ENCODE data around the gene CAPN11. TPM values are rescaled to one million over a fixed set of nuclear protein-coding genes. Genes with fewer than 3 reads are reported as not detected.

CAPN11 gene
- total and polyA plus RNA-seq, 10 of the 15 experiments (the other 5 are each of a cell fraction or from before 2014, with no cell fraction given): 0.05 to 0.44 (median 0.31) TPM

- H3K27ac ChIP-seq (ENCODE audit: control insufficient read depth, insufficient read depth): no peak overlapping the region
- ChIA-PET POLR2A (no interaction called here), SMC1A (ENCODE audit: uncharacterized antibody, unreplicated experiment) (interaction anchor here (1.1 to 2.0 kb wide), 3 partner anchors 49 to 60 kb away, joined by 3 to 17 read pairs (median 5); no protein-coding TSS in a partner anchor), RAD21 (ENCODE audit: unreplicated experiment) (interaction anchor here (1.2 kb wide), 1 partner anchor 54 kb away, joined by 3 read pairs; no protein-coding TSS in a partner anchor), CTCF (interaction anchor here (0.9 to 9.3 kb wide), 7 partner anchors 41 to 86 kb away, joined by 3 to 85 read pairs (median 3); no protein-coding TSS in a partner anchor)
- no peaks in the 10 kb centered on the region for H4K20me1 ChIP-seq (ENCODE audit: control insufficient read depth, insufficient read depth)
- in situ Hi-C loops (cut with MboI) (loop anchor here (10.0 kb wide), 1 partner anchor 47 kb away; no protein-coding TSS in a partner anchor), intact Hi-C loops (cut with micrococcal nuclease; ENCODE audit: unreplicated experiment) (loop anchor here (5.0 kb wide), 1 partner anchor 185 kb away; no protein-coding TSS in a partner anchor)
- FAIRE-seq (no peak), DNase-seq (ENCODE audit: low read depth, low spot score) (no peak), ATAC-seq (no peak; the same call in 1 of the 3 replicates)
- H3K4me2 ChIP-seq (ENCODE audit: control insufficient read depth, insufficient read depth): no peak overlapping the region
- 32% methylated on average over 8 of the region's 8 CpGs for WGBS (ENCODE audit: insufficient coverage, insufficient replicate concordance, low lambda C conversion rate, missing lambda C conversion rate)
- H3K9me3 ChIP-seq (replicated peaks; ENCODE audit: control insufficient read depth, insufficient read depth, low read length): no peaks in the 10 kb centered on the region
- TF ChIP-seq SMARCA5 (IDR thresholded peaks at IDR 0.05): no peak
- TF ChIP-seq TARDBP (IDR thresholded peaks at IDR 0.05; ENCODE audit: borderline replicate concordance): no peak
- TF ChIP-seq CREB1 (IDR thresholded peaks at IDR 0.05; ENCODE audit: low read depth): no peak
- no peak for TF ChIP-seq MEF2A (IDR thresholded peaks at IDR 0.05; ENCODE audit: insufficient read depth, low read depth, low read length)
- TF ChIP-seq MAX (IDR thresholded peaks at IDR 0.05; ENCODE audit: low read depth, low read length): no peak
- no peak for TF ChIP-seq STAT1 (conservative IDR thresholded peaks at IDR 0.05)
- TF ChIP-seq PML (IDR thresholded peaks at IDR 0.05; ENCODE audit: low read length): no peak
- TF ChIP-seq KDM1A (IDR thresholded peaks at IDR 0.05; ENCODE audit: borderline replicate concordance): no peak
- TF ChIP-seq POLR2AphosphoS5 (IDR thresholded peaks at IDR 0.05; ENCODE audit: low read length): no peak
- no peak for TF ChIP-seq CBFB (IDR thresholded peaks at IDR 0.05; ENCODE audit: low read depth)
- TF ChIP-seq ZNF274 (IDR thresholded peaks at IDR 0.05; ENCODE audit: insufficient read depth, insufficient read length): no peak
- TF ChIP-seq ZBTB11 (CRISPR knock-in tag; IDR thresholded peaks at IDR 0.05): no peak
- no peak for TF ChIP-seq SIX5 (IDR thresholded peaks at IDR 0.05; ENCODE audit: low read depth, low read length, severe bottlenecking)
- TF ChIP-seq ASH2L (IDR thresholded peaks at IDR 0.05; ENCODE audit: borderline replicate concordance, low read depth): no peak
- no peak for TF ChIP-seq RAD51 (IDR thresholded peaks at IDR 0.05)
- TF ChIP-seq CEBPB (IDR thresholded peaks at IDR 0.05; ENCODE audit: borderline replicate concordance in 1 of 2, low read depth in 2 of 2, low read length in 2 of 2): no peak
- TF ChIP-seq NR2C1 (IDR thresholded peaks at IDR 0.05): no peak
- no peaks in the 10 kb centered on the region for H3K79me2 ChIP-seq (ENCODE audit: control insufficient read depth, insufficient read depth, low read length)
- H3K4me1 ChIP-seq (ENCODE audit: control insufficient read depth, insufficient read depth, low read length): no peaks in the 10 kb centered on the region; the same call in 1 of the 2 replicates
- no peak overlapping the region for H3K4me3 ChIP-seq
- H2AFZ ChIP-seq (ENCODE audit: control insufficient read depth, low read depth, low read length): no peak overlapping the region
- no peak overlapping the region for H3K9ac ChIP-seq (ENCODE audit: control insufficient read depth, insufficient read depth, low read length)
- BruUV-seq (replicated peaks): no TSS peak
- no peaks in the 10 kb centered on the region for H3K27me3 ChIP-seq (replicated peaks in 1 of 2; ENCODE audit: control insufficient read depth in 2 of 2, insufficient read depth in 2 of 2, low read length in 1 of 2)
- H3K36me3 ChIP-seq (ENCODE audit: control insufficient read depth in 2 of 2, insufficient read depth in 2 of 2, low read length in 1 of 2): peaks cover 0 to 3% of the 10 kb centered on the region in 2 experiments; a peak in 2 of 4 replicates
These were observed 6.5 kb upstream of the CAPN11 start for GRCh38 chr6:44152109-44152461.

Measured in GM12878 (cell line).